Activated T-helper 2 cell treated with anti-CD3 and anti-CD28 coated beads, Interferon-gamma antibody, Interleukin-2, Interleukin-4, amounts not matched to agents 10 μg/mL and 5 μg/mL and 100 μg/mL, durations not matched to agents 14 hours and 24 hours and 36 hours (primary cell): ENCODE results near the gene CAMTA1. TPM values are rescaled to one million over a fixed set of nuclear protein-coding genes. Genes with fewer than 3 reads are reported as not detected.
A peak's percentile ranks its signal among the peaks of the same experiment; 100 is the strongest.

Experiments used
- DNase-seq: peaks from one replicate; pipeline ENCODE4 v3.0.0; 2021; ENCODE audit warnings: low spot score
- H3K27ac Mint-ChIP-seq: one replicate; pipeline ENCODE4 v1.8.0; 2021; ENCODE audit warnings: mixed read lengths
- H3K27me3 Mint-ChIP-seq: one replicate; pipeline ENCODE4 v1.8.0; 2021; ENCODE audit warnings: low read depth, mixed read lengths
- H3K36me3 Mint-ChIP-seq: one replicate; pipeline ENCODE4 v1.8.0; 2021; ENCODE audit warnings: low read depth, mixed read lengths
- H3K4me1 Mint-ChIP-seq: one replicate; pipeline ENCODE4 v1.8.0; 2021; ENCODE audit warnings: low read depth, mixed read lengths
- H3K4me3 Mint-ChIP-seq: one replicate; pipeline ENCODE4 v1.8.0; 2021; ENCODE audit warnings: low read depth, mild to moderate bottlenecking, moderate library complexity, mixed read lengths
- H3K9me3 Mint-ChIP-seq: one replicate; pipeline ENCODE4 v1.8.0; 2021; ENCODE audit warnings: mixed read lengths
- intact Hi-C: fragments of 100-400 bp; cut with micrococcal nuclease; formaldehyde crosslinking; loops from one replicate; pipeline ENCODE4 v1.15.1; 2023
- total RNA-seq: library from RNA; stranded (reverse); gene quantifications from 2 replicates; pipeline ENCODE4 v1.2.3, GENCODE V29; 2022

Gene CAMTA1
- total RNA-seq, 1 donor from 2014 or later: 62.9 TPM

- H3K4me1 Mint-ChIP-seq: peaks cover 5% of the 10 kb centered on the region
- peaks cover 5% of the 10 kb centered on the region for H3K27me3 Mint-ChIP-seq
- intact Hi-C loops: no loop called here
- no peak for DNase-seq
- H3K4me3 Mint-ChIP-seq: no peak overlapping the region
- no peaks in the 10 kb centered on the region for H3K9me3 Mint-ChIP-seq
- no peak overlapping the region for H3K27ac Mint-ChIP-seq
- no peaks in the 10 kb centered on the region for H3K36me3 Mint-ChIP-seq
Observed at GRCh38 chr1:7543718-7544090, 758.5 kb downstream of the CAMTA1 start.

GRCh38 chr1:7549277-7550161 lies 764.3 kb downstream of the CAMTA1 start:
- Mint-ChIP-seq H3K27me3 (peaks cover 5% of the 10 kb centered on the region), H3K27ac (peak overlapping the region; percentile 96), H3K4me3 (peak overlapping the region; percentile 68), H3K9me3 (no peaks in the 10 kb centered on the region), H3K36me3 (no peaks in the 10 kb centered on the region), H3K4me1 (peaks cover 31% of the 10 kb centered on the region)
- peak; percentile 47 for DNase-seq
- intact Hi-C loops: loop anchor here (1.0 kb wide), 1 partner anchor 22 kb away; no protein-coding TSS in a partner anchor

- Mint-ChIP-seq H3K4me1 (peaks cover 35% of the 10 kb centered on the region), H3K36me3 (no peaks in the 10 kb centered on the region), H3K9me3 (no peaks in the 10 kb centered on the region), H3K27me3 (peaks cover 2% of the 10 kb centered on the region), H3K27ac (peak overlapping the region; percentile 96), H3K4me3 (peak overlapping the region; percentile 68)
- DNase-seq: no peak
- intact Hi-C loops: no loop called here
Observed at GRCh38 chr1:7550261-7550865, 765.1 kb downstream of the CAMTA1 start.

GRCh38 chr1:7550981-7551380 lies 765.7 kb downstream of the CAMTA1 start:
- DNase-seq: no peak
- Mint-ChIP-seq H3K27me3 (no peaks in the 10 kb centered on the region), H3K4me1 (peaks cover 41% of the 10 kb centered on the region), H3K4me3 (no peak overlapping the region), H3K9me3 (no peaks in the 10 kb centered on the region), H3K36me3 (no peaks in the 10 kb centered on the region), H3K27ac (peak overlapping the region; percentile 76)
- intact Hi-C loops: no loop called here

GRCh38 chr1:7551442-7551841 lies 766.2 kb downstream of the CAMTA1 start:
- no peaks in the 10 kb centered on the region for H3K36me3 Mint-ChIP-seq
- no peak overlapping the region for H3K4me3 Mint-ChIP-seq
- H3K27me3 Mint-ChIP-seq: no peaks in the 10 kb centered on the region
- intact Hi-C loops: no loop called here
- DNase-seq: no peak
- H3K9me3 Mint-ChIP-seq: no peaks in the 10 kb centered on the region
- peaks cover 41% of the 10 kb centered on the region for H3K4me1 Mint-ChIP-seq
- no peak overlapping the region for H3K27ac Mint-ChIP-seq

- Mint-ChIP-seq H3K4me3 (no peak overlapping the region), H3K27me3 (no peaks in the 10 kb centered on the region), H3K9me3 (no peaks in the 10 kb centered on the region), H3K27ac (no peak overlapping the region), H3K4me1 (peaks cover 41% of the 10 kb centered on the region), H3K36me3 (no peaks in the 10 kb centered on the region)
- intact Hi-C loops: no loop called here
- DNase-seq: no peak
Observed at GRCh38 chr1:7552402-7552801, 767.1 kb downstream of the CAMTA1 start.

- H3K27me3 Mint-ChIP-seq: no peaks in the 10 kb centered on the region
- peaks cover 38% of the 10 kb centered on the region for H3K4me1 Mint-ChIP-seq
- DNase-seq: no peak
- H3K27ac Mint-ChIP-seq: peak overlapping the region; percentile 9
- no peaks in the 10 kb centered on the region for H3K9me3 Mint-ChIP-seq
- H3K36me3 Mint-ChIP-seq: no peaks in the 10 kb centered on the region
- intact Hi-C loops: no loop called here
- no peak overlapping the region for H3K4me3 Mint-ChIP-seq
Observed at GRCh38 chr1:7553042-7553690, 767.9 kb downstream of the CAMTA1 start.

- Mint-ChIP-seq H3K36me3 (no peaks in the 10 kb centered on the region), H3K27me3 (no peaks in the 10 kb centered on the region), H3K9me3 (no peaks in the 10 kb centered on the region), H3K4me3 (no peak overlapping the region), H3K27ac (peak overlapping the region; percentile 66), H3K4me1 (peaks cover 33% of the 10 kb centered on the region)
- intact Hi-C loops: no loop called here
- DNase-seq: no peak
Observed at GRCh38 chr1:7554385-7555235, 769.4 kb downstream of the CAMTA1 start.

- Mint-ChIP-seq H3K4me3 (peak overlapping the region; percentile 2), H3K4me1 (peaks cover 27% of the 10 kb centered on the region), H3K9me3 (no peaks in the 10 kb centered on the region), H3K27ac (peak overlapping the region; percentile 59), H3K36me3 (no peaks in the 10 kb centered on the region), H3K27me3 (no peaks in the 10 kb centered on the region)
- DNase-seq: no peak
- intact Hi-C loops: no loop called here
Observed at GRCh38 chr1:7555391-7556185, 770.3 kb downstream of the CAMTA1 start.

GRCh38 chr1:7557301-7557891 lies 772.1 kb downstream of the CAMTA1 start:
- Mint-ChIP-seq H3K27ac (no peak overlapping the region), H3K36me3 (no peaks in the 10 kb centered on the region), H3K27me3 (no peaks in the 10 kb centered on the region), H3K4me3 (no peak overlapping the region), H3K9me3 (no peaks in the 10 kb centered on the region), H3K4me1 (peaks cover 23% of the 10 kb centered on the region)
- intact Hi-C loops: no loop called here
- DNase-seq: no peak

- Mint-ChIP-seq H3K4me3 (no peak overlapping the region), H3K9me3 (no peaks in the 10 kb centered on the region), H3K27ac (no peak overlapping the region), H3K4me1 (peaks cover 21% of the 10 kb centered on the region), H3K27me3 (no peaks in the 10 kb centered on the region), H3K36me3 (no peaks in the 10 kb centered on the region)
- DNase-seq: no peak
- intact Hi-C loops: no loop called here
Observed at GRCh38 chr1:7558041-7558461, 772.8 kb downstream of the CAMTA1 start.
